C4-2B (cell line): Measurements from ENCODE around the gene AGBL3.

Source experiments
- ZFX ChIP-seq: fragments of 450-650 bp; IDR thresholded peaks from 2 replicates; pipeline ENCODE4 v1.6.1; 2017
- TF ChIP-seq, protein P1 (sequence below): fragments of 450-650 bp; conservative IDR thresholded peaks from 2 replicates; pipeline ENCODE4 v1.5.1; 2017; ENCODE audit warnings: mild to moderate bottlenecking

GRCh38 chr7:134947329-134947728 lies 39.0 kb upstream of the AGBL3 start:
- TF ChIP-seq, protein P1, sequence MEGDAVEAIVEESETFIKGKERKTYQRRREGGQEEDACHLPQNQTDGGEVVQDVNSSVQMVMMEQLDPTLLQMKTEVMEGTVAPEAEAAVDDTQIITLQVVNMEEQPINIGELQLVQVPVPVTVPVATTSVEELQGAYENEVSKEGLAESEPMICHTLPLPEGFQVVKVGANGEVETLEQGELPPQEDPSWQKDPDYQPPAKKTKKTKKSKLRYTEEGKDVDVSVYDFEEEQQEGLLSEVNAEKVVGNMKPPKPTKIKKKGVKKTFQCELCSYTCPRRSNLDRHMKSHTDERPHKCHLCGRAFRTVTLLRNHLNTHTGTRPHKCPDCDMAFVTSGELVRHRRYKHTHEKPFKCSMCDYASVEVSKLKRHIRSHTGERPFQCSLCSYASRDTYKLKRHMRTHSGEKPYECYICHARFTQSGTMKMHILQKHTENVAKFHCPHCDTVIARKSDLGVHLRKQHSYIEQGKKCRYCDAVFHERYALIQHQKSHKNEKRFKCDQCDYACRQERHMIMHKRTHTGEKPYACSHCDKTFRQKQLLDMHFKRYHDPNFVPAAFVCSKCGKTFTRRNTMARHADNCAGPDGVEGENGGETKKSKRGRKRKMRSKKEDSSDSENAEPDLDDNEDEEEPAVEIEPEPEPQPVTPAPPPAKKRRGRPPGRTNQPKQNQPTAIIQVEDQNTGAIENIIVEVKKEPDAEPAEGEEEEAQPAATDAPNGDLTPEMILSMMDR = no peak
- no peak for TF ChIP-seq ZFX
